ENCODE results near the gene SLC26A1.

DNA sequence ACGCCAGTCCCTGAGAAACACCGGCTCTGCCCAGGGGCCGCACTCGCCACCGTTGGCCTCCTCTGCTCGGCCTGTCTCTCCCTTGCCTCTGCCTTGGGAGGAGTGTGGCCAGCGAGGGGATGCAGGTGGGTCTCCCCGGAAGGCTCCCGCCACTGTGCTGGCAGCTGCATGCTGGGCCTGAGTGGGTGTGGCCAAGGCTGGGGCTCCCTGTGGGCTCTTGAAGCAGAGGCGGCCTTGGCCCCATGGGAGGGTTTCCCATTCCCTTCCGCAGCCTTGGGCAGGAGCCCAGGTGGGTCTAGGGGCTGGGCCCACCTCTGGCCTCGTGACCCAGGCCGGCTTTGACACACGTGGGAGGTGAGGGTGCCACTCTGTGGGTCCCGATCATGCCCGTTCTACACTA lies 37.4 kb upstream of the SLC26A1 start:
- TF ChIP-seq, protein P1, sequence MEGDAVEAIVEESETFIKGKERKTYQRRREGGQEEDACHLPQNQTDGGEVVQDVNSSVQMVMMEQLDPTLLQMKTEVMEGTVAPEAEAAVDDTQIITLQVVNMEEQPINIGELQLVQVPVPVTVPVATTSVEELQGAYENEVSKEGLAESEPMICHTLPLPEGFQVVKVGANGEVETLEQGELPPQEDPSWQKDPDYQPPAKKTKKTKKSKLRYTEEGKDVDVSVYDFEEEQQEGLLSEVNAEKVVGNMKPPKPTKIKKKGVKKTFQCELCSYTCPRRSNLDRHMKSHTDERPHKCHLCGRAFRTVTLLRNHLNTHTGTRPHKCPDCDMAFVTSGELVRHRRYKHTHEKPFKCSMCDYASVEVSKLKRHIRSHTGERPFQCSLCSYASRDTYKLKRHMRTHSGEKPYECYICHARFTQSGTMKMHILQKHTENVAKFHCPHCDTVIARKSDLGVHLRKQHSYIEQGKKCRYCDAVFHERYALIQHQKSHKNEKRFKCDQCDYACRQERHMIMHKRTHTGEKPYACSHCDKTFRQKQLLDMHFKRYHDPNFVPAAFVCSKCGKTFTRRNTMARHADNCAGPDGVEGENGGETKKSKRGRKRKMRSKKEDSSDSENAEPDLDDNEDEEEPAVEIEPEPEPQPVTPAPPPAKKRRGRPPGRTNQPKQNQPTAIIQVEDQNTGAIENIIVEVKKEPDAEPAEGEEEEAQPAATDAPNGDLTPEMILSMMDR (IDR thresholded peaks at IDR 0.05) = no peak
- TF ChIP-seq POLR2A (IDR thresholded peaks at IDR 0.05) = no peak
